Gastroesophageal sphincter (tissue), 4 donors: ENCODE measurements around the gene ROR1. TPM values are rescaled to one million over a fixed set of nuclear protein-coding genes. Genes with fewer than 3 reads are reported as not detected.
A peak's percentile ranks its signal among the peaks of the same experiment; 100 is the strongest.

Experiments
- ATAC-seq: fragments of 150-250 bp; one replicate; pipeline ENCODE4 v1.9.1; 2016; ENCODE audit warnings: mild to moderate bottlenecking, moderate library complexity
- H3K27ac ChIP-seq, 4 donors: fragments of 200-600 bp; sonication (generic) in 3 of 4; 1 replicate in 3 of 4; 2 replicates in 1 of 4; pipeline ENCODE4 v1.5.1; 2016 to 2019
- H3K27me3 ChIP-seq: fragments of 200-600 bp; sonication (generic); one replicate; pipeline ENCODE4 v1.5.1; 2019
- H3K36me3 ChIP-seq, 2 donors: fragments of 200-600 bp; sonication (generic); one replicate each; pipeline ENCODE4 v1.5.1; 2019; ENCODE audit warnings: control low read depth in 1 of 2
- H3K4me1 ChIP-seq, 3 donors: fragments of 200-600 bp; sonication (generic); 1 replicate in 2 of 3; 2 replicates in 1 of 3; pipeline ENCODE4 v1.5.1; 2016 to 2019; ENCODE audit warnings: control low read depth in 2 of 3
- H3K4me3 ChIP-seq, 2 donors: fragments of 200-600 bp; sonication (generic); one replicate each; pipeline ENCODE4 v1.5.1; 2019; ENCODE audit warnings: mild to moderate bottlenecking in 1 of 2, moderate library complexity in 1 of 2
- H3K9me3 ChIP-seq, 3 donors: fragments of 200-600 bp; sonication (generic); one replicate each; pipeline ENCODE4 v1.5.1; 2017 to 2019; ENCODE audit warnings: control low read depth in 2 of 3
- CTCF ChIP-seq, 4 experiments: fragments of 200-600 bp in 2 of 4; fragments of 450-650 bp in 2 of 4; sonication (generic) in 1 of 4; IDR thresholded peaks; one replicate each; pipeline ENCODE4 v1.5.1; 2017 to 2019; ENCODE audit warnings: antibody characterized with exemption in 4 of 4, mild to moderate bottlenecking in 2 of 4, moderate library complexity in 2 of 4
- EP300 ChIP-seq: sonication (generic); formaldehyde crosslinking; IDR thresholded peaks from one replicate; pipeline ENCODE4 v1.6.1; 2017; ENCODE audit warnings: antibody characterized with exemption, mild to moderate bottlenecking
- POLR2A ChIP-seq, 2 donors: fragments of 450-650 bp; IDR thresholded peaks; one replicate each; pipeline ENCODE4 v1.6.1; 2017; ENCODE audit warnings: antibody characterized with exemption in 2 of 2, mild to moderate bottlenecking in 2 of 2, moderate library complexity in 1 of 2
- POLR2AphosphoS5 ChIP-seq: sonication (generic); formaldehyde crosslinking; IDR thresholded peaks from one replicate; pipeline ENCODE4 v1.6.1; 2017; ENCODE audit warnings: antibody characterized with exemption
- WGBS, 2 donors: methylation state at CpG; one replicate each; pipeline ENCODE4 v1.1.5; 2018; ENCODE audit warnings: low coverage in 1 of 2; 5-methylcytosine and 5-hydroxymethylcytosine counted together
- total RNA-seq, 4 donors: library from RNA; depleted of rRNA; stranded (reverse); fragments of >200 nt; gene quantifications; one replicate each; pipeline ENCODE4 v1.1.0, GENCODE V29; 2016

Gene ROR1
- total RNA-seq, 4 donors from 2014 or later, result 5.0 to 38.0 (median 8.3) TPM

DNA sequence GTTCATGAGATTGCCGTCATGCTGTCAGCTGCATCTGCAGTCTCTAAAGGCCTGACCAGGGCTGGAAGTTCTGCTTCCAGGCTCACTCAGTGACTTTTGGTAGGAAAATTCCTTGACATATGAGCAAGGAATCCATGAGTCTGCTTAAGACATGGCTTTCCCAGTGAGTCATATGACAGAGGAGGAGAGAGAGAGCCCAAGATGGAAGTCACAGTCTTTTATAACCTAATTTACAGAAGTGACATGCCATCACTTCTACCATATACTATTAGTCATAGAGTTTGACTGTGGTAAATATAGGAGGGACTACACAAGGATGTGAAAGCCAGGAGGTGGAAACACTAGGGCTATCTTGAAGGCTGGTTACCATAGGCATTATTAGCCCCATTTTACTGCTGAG lies 115.2 kb downstream of the ROR1 start:
- no peaks in the 10 kb centered on the region for H3K27me3 ChIP-seq
- no peaks in the 10 kb centered on the region for H3K9me3 ChIP-seq
- H3K4me1 ChIP-seq, result peaks cover 0 to 15% (median 0%) of the 10 kb centered on the region in 3 donors
- no peak overlapping the region for H3K27ac ChIP-seq
- WGBS, 2 donors, result 100% methylated on average over 1 of the region's 1 CpG
- no peak overlapping the region for H3K4me3 ChIP-seq
- TF ChIP-seq CTCF (IDR thresholded peaks at IDR 0.05) (no peak), POLR2A (IDR thresholded peaks at IDR 0.05) (no peak), EP300 (no peak), POLR2AphosphoS5 (no peak)
- no peak for ATAC-seq
- H3K36me3 ChIP-seq, result no peaks in the 10 kb centered on the region

DNA sequence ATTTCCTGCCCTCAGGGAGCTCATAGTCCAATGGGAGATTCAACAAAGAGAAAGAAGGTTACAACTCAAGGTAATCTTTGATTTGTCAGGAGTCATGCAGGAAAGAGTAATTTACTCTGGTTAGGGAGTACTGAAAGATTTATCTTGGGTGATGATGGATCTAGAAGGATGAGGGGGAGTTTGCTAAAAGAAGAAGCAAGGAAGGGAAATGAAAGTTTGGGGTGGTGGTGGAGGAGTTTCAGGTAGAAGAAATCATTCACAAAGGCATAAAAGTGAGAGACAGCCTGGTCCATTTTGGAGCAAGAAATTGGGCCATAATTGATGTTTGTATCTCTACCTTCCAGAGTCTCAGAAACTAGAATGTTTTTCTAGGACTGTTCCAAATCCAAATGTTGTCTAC lies 116.7 kb downstream of the ROR1 start:
- Histone ChIP-seq H3K4me1 (peaks cover 0 to 15% (median 0%) of the 10 kb centered on the region in 3 donors), H3K27ac (no peak overlapping the region), H3K4me3 (no peak overlapping the region), H3K27me3 (no peaks in the 10 kb centered on the region), H3K9me3 (no peaks in the 10 kb centered on the region), H3K36me3 (no peaks in the 10 kb centered on the region)
- TF ChIP-seq POLR2A (IDR thresholded peaks at IDR 0.05), result no peak
- ATAC-seq, result no peak

DNA sequence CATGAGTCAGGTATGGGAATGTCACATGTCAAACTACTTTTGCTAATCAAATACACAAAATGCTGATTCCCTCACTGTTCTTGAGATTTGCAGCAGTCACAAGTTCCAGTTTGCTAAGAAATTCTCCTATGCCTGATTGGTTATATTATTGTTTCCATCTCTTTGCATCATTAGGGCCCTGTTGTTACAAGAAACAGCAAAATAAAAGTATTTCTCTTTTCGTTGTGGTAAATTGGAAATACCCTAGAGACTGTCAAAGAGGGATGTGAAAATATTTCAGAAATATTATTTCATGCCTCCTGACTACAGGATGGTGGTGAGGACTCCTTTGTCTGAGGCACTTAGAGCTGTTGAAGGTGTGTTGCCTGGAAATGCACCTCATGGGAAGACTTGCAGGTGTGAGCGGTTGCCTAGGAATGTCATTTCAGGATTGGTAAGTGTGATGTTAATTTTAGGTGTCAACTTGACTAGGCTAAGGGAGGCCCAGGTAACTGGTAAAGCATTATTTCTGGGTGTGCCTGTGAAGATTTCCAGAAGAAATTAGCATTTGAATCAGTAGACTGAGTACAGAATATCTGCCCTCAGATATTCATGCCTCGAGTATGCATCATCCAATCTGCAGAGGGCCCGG lies 117.4 kb downstream of the ROR1 start:
- no peak for ATAC-seq
- TF ChIP-seq EP300 (no peak), CTCF (IDR thresholded peaks at IDR 0.05) (no peak), POLR2AphosphoS5 (no peak), POLR2A (IDR thresholded peaks at IDR 0.05) (no peak)
- Histone ChIP-seq H3K27ac (no peak overlapping the region), H3K27me3 (no peaks in the 10 kb centered on the region), H3K36me3 (no peaks in the 10 kb centered on the region), H3K4me3 (no peak overlapping the region), H3K4me1 (peaks cover 0 to 15% (median 0%) of the 10 kb centered on the region in 3 donors), H3K9me3 (no peaks in the 10 kb centered on the region)
- 80 to 92% methylated on average over 2 to 4 of the region's 4 CpGs for WGBS, 2 donors

- Histone ChIP-seq H3K4me1 (peaks cover 0 to 15% (median 0%) of the 10 kb centered on the region in 3 donors), H3K4me3 (no peak overlapping the region), H3K27ac (peak overlapping the region in 3 of 4 donors; percentile 50 to 58 (median 53)), H3K27me3 (no peaks in the 10 kb centered on the region), H3K9me3 (no peaks in the 10 kb centered on the region), H3K36me3 (no peaks in the 10 kb centered on the region)
- no peak for TF ChIP-seq CTCF (IDR thresholded peaks at IDR 0.05)
- peak; percentile 14 for TF ChIP-seq POLR2AphosphoS5
- peak; percentile 72 for ATAC-seq
- WGBS, 2 donors, result 32 to 53% methylated on average over 6 to 7 of the region's 8 CpGs
These were observed 119.0 kb downstream of the ROR1 start for GRCh38 chr1:63892632-63893395.

DNA sequence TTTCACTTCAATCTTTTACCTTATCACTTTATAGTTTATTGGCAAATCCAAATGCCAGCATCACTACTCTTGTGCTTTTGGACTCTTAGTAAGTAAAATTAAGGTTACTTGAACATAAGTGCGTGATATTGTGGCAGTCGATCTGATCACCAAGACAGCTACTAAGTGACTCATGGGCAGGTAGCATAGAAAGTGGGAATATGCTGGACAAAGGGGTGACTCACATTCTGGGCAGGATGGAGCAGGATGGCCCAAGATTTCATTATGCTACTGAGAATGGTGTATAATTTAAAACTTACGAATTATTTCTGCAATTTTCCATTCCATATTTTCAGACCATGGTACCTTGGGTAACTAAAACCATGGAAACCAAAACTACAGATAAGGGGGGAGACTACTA lies 120.2 kb downstream of the ROR1 start:
- Histone ChIP-seq H3K4me1 (peaks cover 0 to 23% (median 0%) of the 10 kb centered on the region in 3 donors), H3K4me3 (no peak overlapping the region), H3K9me3 (no peaks in the 10 kb centered on the region), H3K27me3 (no peaks in the 10 kb centered on the region), H3K36me3 (no peaks in the 10 kb centered on the region), H3K27ac (no peak overlapping the region)
- TF ChIP-seq CTCF (IDR thresholded peaks at IDR 0.05) (no peak), POLR2A (IDR thresholded peaks at IDR 0.05) (no peak)
- ATAC-seq, result no peak
- WGBS, 2 donors, result 91 to 92% methylated on average over 3 of the region's 3 CpGs
